Liver (tissue), 9 donors: ENCODE measurements around the gene SOX14. TPM values are rescaled to one million over a fixed set of nuclear protein-coding genes. Genes with fewer than 3 reads are reported as not detected.

ENCODE experiments used
- DNase-seq: peaks from one replicate; pipeline ENCODE4 v3.0.0-alpha.2; 2017; ENCODE audit warnings: low spot score
- H3K27ac ChIP-seq, 2 donors: one replicate each; pipeline ENCODE4 v1.7.0; 2013; ENCODE audit warnings: inconsistent platforms in 2 of 2, low read length in 2 of 2, control low read depth in 1 of 2, low read depth in 1 of 2, mild to moderate bottlenecking in 1 of 2
- H3K27me3 ChIP-seq, 4 donors: one replicate each; pipeline versions ENCODE4 v1.6.1 to v1.7.0; 2013; ENCODE audit warnings: low read length in 3 of 4, inconsistent platforms in 1 of 4, mild to moderate bottlenecking in 1 of 4, moderate library complexity in 1 of 4; ENCODE audit not compliant: control insufficient read depth in 4 of 4, insufficient read depth in 4 of 4
- H3K36me3 ChIP-seq, 4 donors: one replicate each; pipeline versions ENCODE4 v1.6.1 to v1.7.0; 2013; ENCODE audit warnings: low read length in 3 of 4, mild to moderate bottlenecking in 3 of 4, low read depth in 1 of 4, moderate library complexity in 1 of 4; ENCODE audit not compliant: control insufficient read depth in 4 of 4, insufficient read depth in 3 of 4
- H3K4me1 ChIP-seq, 4 donors: one replicate each; pipeline versions ENCODE4 v1.6.1 to v1.7.0; 2013; ENCODE audit warnings: low read length in 3 of 4, mild to moderate bottlenecking in 3 of 4, moderate library complexity in 1 of 4; ENCODE audit not compliant: control insufficient read depth in 4 of 4, insufficient read depth in 4 of 4
- H3K4me3 ChIP-seq, 3 donors: one replicate each; pipeline versions ENCODE4 v1.6.1 to v1.7.0; 2013; ENCODE audit warnings: low read length in 3 of 3, control low read depth in 1 of 3, low read depth in 1 of 3, mild to moderate bottlenecking in 1 of 3
- H3K9ac ChIP-seq, 2 donors: one replicate each; pipeline ENCODE4 v1.7.0; 2013; ENCODE audit warnings: low read length in 2 of 2, mild to moderate bottlenecking in 2 of 2, moderate library complexity in 2 of 2, control low read depth in 1 of 2, low read depth in 1 of 2
- H3K9me3 ChIP-seq, 4 donors: one replicate each; pipeline versions ENCODE4 v1.6.1 to v1.7.0; 2013; ENCODE audit warnings: low read length in 3 of 4; ENCODE audit not compliant: control insufficient read depth in 4 of 4
- JUND ChIP-seq, 2 donors: IDR thresholded peaks; 2 replicates each; pipeline ENCODE4 v1.6.1; 2016; ENCODE audit warnings: antibody characterized with exemption in 2 of 2
- NR2F2 ChIP-seq: IDR thresholded peaks from 2 replicates; pipeline ENCODE4 v1.6.1; 2016; ENCODE audit warnings: antibody characterized with exemption
- SP1 ChIP-seq: IDR thresholded peaks from 2 replicates; pipeline ENCODE4 v1.6.1; 2018; ENCODE audit warnings: antibody characterized with exemption, mild to moderate bottlenecking
- WGBS: extraction: QIAGEN DNeasy Blood & Tissue Kit; methylation state at CpG from one replicate; pipeline ENCODE4 v1.1.7; 2013; 5-methylcytosine and 5-hydroxymethylcytosine counted together
- polyA plus RNA-seq, 2 donors: library from polyadenylated mRNA; stranded (reverse) in 1 of 2; unstranded in 1 of 2; fragments of 200-250 nt in 1 of 2; fragments of >200 nt in 1 of 2; fragmentation: Nextera tagmentation in 1 of 2; extraction: Ambion mirVana in 1 of 2; gene quantifications; one replicate each; pipeline versions ENCODE4 v1.2.1 to v1.2.3, GENCODE V29; 2013 to 2015
- total RNA-seq, 2 donors: library from RNA; depleted of rRNA; stranded (reverse); fragments of >200 nt; gene quantifications; one replicate each; pipeline ENCODE4 v1.2.3, GENCODE V29; 2014
- donor health status: healthy.
- donor health status: healthy.
- donor health status: healthy.
- donor health status: healthy.
- donor health status: healthy.

Gene SOX14
- total and polyA plus RNA-seq, 4 donors, result not detected

GRCh38 chr3:137815251-137815650 is 51.1 kb downstream of the SOX14 start:
- Histone ChIP-seq H3K27ac (no peak overlapping the region), H3K4me1 (no peaks in the 10 kb centered on the region), H3K9me3 (no peaks in the 10 kb centered on the region), H3K27me3 (peaks cover 0 to 11% (median under 1%) of the 10 kb centered on the region in 4 donors), H3K36me3 (no peaks in the 10 kb centered on the region), H3K9ac (no peak overlapping the region), H3K4me3 (no peak overlapping the region)
- DNase-seq, result no peak
- TF ChIP-seq JUND (IDR thresholded peaks at IDR 0.05) (no peak), SP1 (no peak), NR2F2 (no peak)
- 88% methylated on average over 8 of the region's 8 CpGs for WGBS

Other genes starting within 250 kb of the SOX14 start
- gene CLDN18, start 245.8 kb downstream of the SOX14 start, total RNA-seq, result not detected
- under 1 TPM in 1 of 2 donors, not detected in 1; 0.06 TPM for gene CLDN18, start 245.8 kb downstream of the SOX14 start, polyA plus RNA-seq